H1 (cell line): Measurements from ENCODE around the gene MBNL1. TPM values are rescaled to one million over a fixed set of nuclear protein-coding genes. Genes with fewer than 3 reads are reported as not detected.

Experiments used
- CBX5 ChIP-seq: fragments of 300-800, 300-1000 bp; sonication (generic); IDR thresholded peaks from 2 replicates; pipeline ENCODE4 v1.7.1; 2016; ENCODE audit warnings: antibody characterized with exemption, low read length, low read depth
- CTBP2 ChIP-seq: IDR thresholded peaks from 2 replicates; pipeline ENCODE4 v1.7.0; 2011; ENCODE audit warnings: borderline replicate concordance, mild to moderate bottlenecking, moderate library complexity, mixed read lengths, low read length; ENCODE audit not compliant: insufficient read depth, insufficient read length
- EP300 ChIP-seq, 2 experiments: IDR thresholded peaks; 1 replicate in 1 of 2; 2 replicates in 1 of 2; pipeline ENCODE4 v1.6.1; 2011 to 2012; ENCODE audit warnings: low read depth in 2 of 2, low read length in 2 of 2, mild to moderate bottlenecking in 2 of 2, borderline replicate concordance in 1 of 2, inconsistent platforms in 1 of 2, moderate library complexity in 1 of 2
- TEAD4 ChIP-seq: IDR thresholded peaks from 2 replicates; pipeline ENCODE4 v1.6.1; 2012; ENCODE audit warnings: low read depth, low read length, inconsistent platforms, mixed read lengths
- USF2 ChIP-seq: IDR thresholded peaks from 2 replicates; pipeline ENCODE4 v1.6.1; 2011; ENCODE audit warnings: low read length, improper control_type of control experiment
- polyA plus RNA-seq, 7 experiments: library from polyadenylated mRNA; depleted of rRNA in 3 of 7; stranded (reverse) in 5 of 7; unstranded in 2 of 7; fragments of >200 nt in 5 of 7; fragments of 200-250 nt in 2 of 7; gene quantifications; 1 replicate in 5 of 7; 2 replicates in 1 of 7; 4 replicates in 1 of 7; pipeline versions ENCODE4 v1.2.1 to v1.2.3, GENCODE V29; 2011 to 2013; ENCODE audit warnings: missing spikeins in 2 of 7, mixed read lengths in 2 of 7
- total RNA-seq: library from RNA; stranded (reverse); fragmentation: NEBNext Ultra II Directional; extraction: Animal tissue kit (Norgen Biotek cat#: 25700); gene quantifications from 2 replicates; pipeline ENCODE4 v1.2.1, GENCODE V29; 2021

Gene MBNL1
- total and polyA plus RNA-seq, 2 of the 8 experiments (the other 6 are each of a cell fraction or from before 2014, with no cell fraction given) = 5.0 to 16.4 TPM

GRCh38 chr3:152352554-152352953 is 83.8 kb downstream of the MBNL1 start (continued):
- TF ChIP-seq EP300 (IDR thresholded peaks at IDR 0.05; ENCODE audit: borderline replicate concordance in 1 of 2, low read depth in 2 of 2, low read length in 2 of 2) = no peak
- TF ChIP-seq USF2 = no peak
- TF ChIP-seq CTBP2 = no peak
- no peak for TF ChIP-seq TEAD4
- no peak for TF ChIP-seq CBX5
